SK-N-SH treated with all-trans-retinoic acid at 6 μM for 48 hours (cell line): ENCODE measurements around the gene CNNM3.
A peak's percentile ranks its signal among the peaks of the same experiment; 100 is the strongest.

ENCODE experiments used
- ATAC-seq: fragments of 200-7000 bp; cut with Tn5 transposase; 3 replicates; pipeline ENCODE4 v1.9.1; 2020; ENCODE audit warnings: mild to moderate bottlenecking, moderate library complexity
- ARNTL ChIP-seq: fragments of 450-650 bp; formaldehyde crosslinking; IDR thresholded peaks from 2 replicates; pipeline ENCODE4 v1.5.0; 2020; ENCODE audit warnings: low read depth, mild to moderate bottlenecking, moderate library complexity, borderline replicate concordance
- BACH2 ChIP-seq: fragments of 250-450 bp; sonication (Bioruptor Pico); IDR thresholded peaks from 2 replicates; pipeline ENCODE4 v1.9.0; 2021; ENCODE audit warnings: mild to moderate bottlenecking, borderline replicate concordance
- CSDC2 ChIP-seq: fragments of 250-450 bp; sonication (Bioruptor Pico); IDR thresholded peaks from 2 replicates; pipeline ENCODE4 v1.5.0; 2020; ENCODE audit warnings: mild to moderate bottlenecking, moderate library complexity
- ESRRG ChIP-seq: fragments of 250-450 bp; sonication (Bioruptor Pico); IDR thresholded peaks from 2 replicates; pipeline ENCODE4 v1.6.1; 2021; ENCODE audit warnings: mild to moderate bottlenecking
- GLIS3 ChIP-seq: fragments of 250-450 bp; sonication (Bioruptor Pico); IDR thresholded peaks from 2 replicates; pipeline ENCODE4 v1.5.0; 2020; ENCODE audit warnings: mild to moderate bottlenecking, moderate library complexity
- ISL1 ChIP-seq: fragments of 250-450 bp; sonication (Bioruptor Pico); IDR thresholded peaks from 2 replicates; pipeline ENCODE4 v2.1.2; 2022; ENCODE audit warnings: mild to moderate bottlenecking, moderate library complexity
- OSR1 ChIP-seq: fragments of 250-450 bp; sonication (Bioruptor Pico); IDR thresholded peaks from 2 replicates; pipeline ENCODE4 v1.8.0; 2022; ENCODE audit warnings: moderate library complexity, mild to moderate bottlenecking, inconsistent platforms
- PPARA ChIP-seq: fragments of 250-450 bp; sonication (Bioruptor Pico); IDR thresholded peaks from 2 replicates; pipeline ENCODE4 v1.5.0; 2020; ENCODE audit warnings: mild to moderate bottlenecking, borderline replicate concordance
- RARB ChIP-seq: fragments of 250-450 bp; sonication (Bioruptor Pico); IDR thresholded peaks from 2 replicates; pipeline ENCODE4 v1.8.0; 2021; ENCODE audit warnings: mild to moderate bottlenecking, moderate library complexity
- SNAI2 ChIP-seq: fragments of 250-450 bp; sonication (Bioruptor Pico); IDR thresholded peaks from 2 replicates; pipeline ENCODE4 v1.5.0; 2020; ENCODE audit warnings: mild to moderate bottlenecking, moderate library complexity
- TCF4 ChIP-seq: fragments of 250-450 bp; sonication (Bioruptor Pico); IDR thresholded peaks from 2 replicates; pipeline ENCODE4 v1.8.0; 2021; ENCODE audit warnings: mild to moderate bottlenecking, moderate library complexity, borderline replicate concordance
- TOX ChIP-seq: fragments of 250-450 bp; sonication (Bioruptor Pico); IDR thresholded peaks from 2 replicates; pipeline ENCODE4 v1.8.0; 2021; ENCODE audit warnings: mild to moderate bottlenecking, moderate library complexity, borderline replicate concordance
- ZC3H10 ChIP-seq: fragments of 250-450 bp; sonication (Bioruptor Pico); IDR thresholded peaks from 2 replicates; pipeline ENCODE4 v1.5.1; 2021; ENCODE audit warnings: mild to moderate bottlenecking, moderate library complexity
- ZFP30 ChIP-seq: fragments of 450-650 bp; formaldehyde crosslinking; IDR thresholded peaks from 2 replicates; pipeline ENCODE4 v1.5.0; 2022; ENCODE audit warnings: mild to moderate bottlenecking, moderate library complexity
- ZNF565 ChIP-seq: fragments of 450-650 bp; formaldehyde crosslinking; conservative IDR thresholded peaks from 2 replicates; pipeline ENCODE4 v1.5.0; 2020; ENCODE audit warnings: low read depth, mild to moderate bottlenecking, moderate library complexity
- ZNF70 ChIP-seq: fragments of 450-650 bp; formaldehyde crosslinking; IDR thresholded peaks from 2 replicates; pipeline ENCODE4 v1.5.0; 2020; ENCODE audit warnings: mild to moderate bottlenecking, moderate library complexity
- ZNF8 ChIP-seq: fragments of 450-650 bp; formaldehyde crosslinking; IDR thresholded peaks from 2 replicates; pipeline ENCODE4 v1.5.0; 2020; ENCODE audit warnings: mild to moderate bottlenecking, moderate library complexity
- TF ChIP-seq, protein P1 (sequence below): fragments of 250-450 bp; sonication (Bioruptor Pico); IDR thresholded peaks from 2 replicates; pipeline ENCODE4 v1.5.1; 2020; ENCODE audit warnings: low read depth, mild to moderate bottlenecking, moderate library complexity
- TF ChIP-seq, protein P2 (sequence below): fragments of 250-450 bp; sonication (Bioruptor Pico); IDR thresholded peaks from 2 replicates; pipeline ENCODE4 v1.8.0; 2021; ENCODE audit warnings: low read depth, mild to moderate bottlenecking, moderate library complexity, borderline replicate concordance
- TF ChIP-seq, protein P3 (sequence below): fragments of 250-450 bp; sonication (Bioruptor Pico); IDR thresholded peaks from 2 replicates; pipeline ENCODE4 v1.5.0; 2020; ENCODE audit warnings: mild to moderate bottlenecking, moderate library complexity
- TF ChIP-seq, protein P4 (sequence below): fragments of 250-450 bp; sonication (Bioruptor Pico); IDR thresholded peaks from 2 replicates; pipeline ENCODE4 v1.5.1; 2021; ENCODE audit warnings: mild to moderate bottlenecking, moderate library complexity
- TF ChIP-seq, protein P5 (sequence below): fragments of 250-450 bp; sonication (Bioruptor Pico); IDR thresholded peaks from 2 replicates; pipeline ENCODE4 v1.8.0; 2020; ENCODE audit warnings: mild to moderate bottlenecking, moderate library complexity, borderline replicate concordance

The CNNM3 gene

DNA sequence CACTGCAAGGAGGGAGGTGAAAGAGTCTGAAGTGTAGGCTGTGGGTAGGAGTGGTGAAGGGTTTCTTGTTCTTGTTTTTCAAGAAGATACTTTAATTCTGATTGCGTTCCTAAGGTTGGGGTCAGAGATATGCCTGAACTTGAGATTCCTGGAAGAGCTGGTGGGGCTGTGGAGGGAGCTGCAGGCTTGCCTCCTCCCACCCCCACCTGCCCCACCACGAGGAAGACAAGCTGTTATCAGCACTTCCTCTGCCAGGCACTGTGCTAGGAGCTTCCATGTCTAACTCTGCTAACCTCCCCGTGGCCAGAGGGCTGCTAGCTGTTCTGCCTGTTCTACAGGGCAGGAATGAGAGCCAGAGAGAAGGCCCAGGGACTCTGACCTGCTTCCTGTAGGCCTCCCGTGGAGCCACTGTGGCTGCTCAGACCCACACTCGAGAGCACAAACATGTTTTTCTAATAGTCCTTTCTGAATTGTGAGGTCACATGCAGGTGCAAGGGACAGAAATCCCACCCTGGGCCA lies 14.0 kb downstream of the CNNM3 start:
- ATAC-seq = no peak
- TF ChIP-seq, protein P1, sequence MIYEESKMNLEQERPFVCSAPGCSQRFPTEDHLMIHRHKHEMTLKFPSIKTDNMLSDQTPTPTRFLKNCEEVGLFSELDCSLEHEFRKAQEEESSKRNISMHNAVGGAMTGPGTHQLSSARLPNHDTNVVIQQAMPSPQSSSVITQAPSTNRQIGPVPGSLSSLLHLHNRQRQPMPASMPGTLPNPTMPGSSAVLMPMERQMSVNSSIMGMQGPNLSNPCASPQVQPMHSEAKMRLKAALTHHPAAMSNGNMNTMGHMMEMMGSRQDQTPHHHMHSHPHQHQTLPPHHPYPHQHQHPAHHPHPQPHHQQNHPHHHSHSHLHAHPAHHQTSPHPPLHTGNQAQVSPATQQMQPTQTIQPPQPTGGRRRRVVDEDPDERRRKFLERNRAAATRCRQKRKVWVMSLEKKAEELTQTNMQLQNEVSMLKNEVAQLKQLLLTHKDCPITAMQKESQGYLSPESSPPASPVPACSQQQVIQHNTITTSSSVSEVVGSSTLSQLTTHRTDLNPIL (CRISPR knock-in tag) = no peak
- TF ChIP-seq ARNTL (CRISPR knock-in tag) (no peak), ZNF8 (CRISPR knock-in tag) (no peak), RARB (CRISPR knock-in tag) (no peak), BACH2 (CRISPR knock-in tag) (no peak)

DNA sequence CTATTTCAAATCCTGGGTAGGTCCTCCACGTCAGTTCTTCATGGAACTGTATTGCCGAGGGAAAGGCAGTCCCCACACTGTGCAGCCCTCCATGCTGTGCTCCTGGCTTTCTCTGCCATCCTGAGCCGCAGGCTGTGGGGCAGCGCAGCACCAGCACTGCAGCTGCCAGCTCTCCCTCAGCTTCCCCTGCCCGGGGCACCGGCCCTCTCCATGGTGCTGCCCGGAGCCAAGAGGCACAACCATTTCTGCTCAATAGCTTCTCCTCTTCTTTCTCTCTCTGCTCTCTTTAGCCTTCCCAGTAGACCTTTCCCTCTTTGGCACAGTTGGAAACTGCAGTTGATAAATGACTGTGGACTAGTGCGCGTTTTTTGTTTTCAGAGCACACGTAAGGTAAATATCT lies 15.6 kb downstream of the CNNM3 start:
- TF ChIP-seq ZC3H10 (CRISPR knock-in tag) (no peak), ESRRG (CRISPR knock-in tag) (no peak), TOX (CRISPR knock-in tag) (no peak)
- TF ChIP-seq, protein P1 (CRISPR knock-in tag) = no peak

DNA sequence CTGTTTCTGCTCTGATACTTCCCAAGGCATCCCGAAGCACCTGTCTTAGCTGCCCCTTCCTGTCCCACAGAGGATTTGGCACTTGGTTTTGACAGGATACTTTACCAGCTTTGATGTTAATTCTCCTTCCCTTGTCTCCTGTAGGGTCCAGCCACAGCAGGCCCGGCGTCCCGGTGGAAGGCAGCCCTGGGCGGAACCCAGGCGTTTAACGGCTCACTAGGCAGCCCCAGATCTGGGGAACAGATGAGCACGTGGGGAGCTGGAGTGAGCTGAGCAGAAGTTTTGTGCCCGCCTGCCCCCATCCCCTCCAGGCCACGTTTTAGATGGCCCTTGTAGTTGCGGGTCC lies 16.3 kb downstream of the CNNM3 start:
- no peak for TF ChIP-seq ARNTL (CRISPR knock-in tag)
- TF ChIP-seq PPARA (CRISPR knock-in tag) = no peak
- no peak for TF ChIP-seq ZNF70 (CRISPR knock-in tag)
- TF ChIP-seq, protein P2, sequence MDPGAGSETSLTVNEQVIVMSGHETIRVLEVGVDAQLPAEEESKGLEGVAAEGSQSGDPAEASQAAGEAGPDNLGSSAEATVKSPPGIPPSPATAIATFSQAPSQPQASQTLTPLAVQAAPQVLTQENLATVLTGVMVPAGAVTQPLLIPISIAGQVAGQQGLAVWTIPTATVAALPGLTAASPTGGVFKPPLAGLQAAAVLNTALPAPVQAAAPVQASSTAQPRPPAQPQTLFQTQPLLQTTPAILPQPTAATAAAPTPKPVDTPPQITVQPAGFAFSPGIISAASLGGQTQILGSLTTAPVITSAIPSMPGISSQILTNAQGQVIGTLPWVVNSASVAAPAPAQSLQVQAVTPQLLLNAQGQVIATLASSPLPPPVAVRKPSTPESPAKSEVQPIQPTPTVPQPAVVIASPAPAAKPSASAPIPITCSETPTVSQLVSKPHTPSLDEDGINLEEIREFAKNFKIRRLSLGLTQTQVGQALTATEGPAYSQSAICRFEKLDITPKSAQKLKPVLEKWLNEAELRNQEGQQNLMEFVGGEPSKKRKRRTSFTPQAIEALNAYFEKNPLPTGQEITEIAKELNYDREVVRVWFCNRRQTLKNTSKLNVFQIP (CRISPR knock-in tag) = no peak
- TF ChIP-seq ISL1 (CRISPR knock-in tag) = no peak
- no peak for TF ChIP-seq RARB (CRISPR knock-in tag)
- TF ChIP-seq, protein P3, sequence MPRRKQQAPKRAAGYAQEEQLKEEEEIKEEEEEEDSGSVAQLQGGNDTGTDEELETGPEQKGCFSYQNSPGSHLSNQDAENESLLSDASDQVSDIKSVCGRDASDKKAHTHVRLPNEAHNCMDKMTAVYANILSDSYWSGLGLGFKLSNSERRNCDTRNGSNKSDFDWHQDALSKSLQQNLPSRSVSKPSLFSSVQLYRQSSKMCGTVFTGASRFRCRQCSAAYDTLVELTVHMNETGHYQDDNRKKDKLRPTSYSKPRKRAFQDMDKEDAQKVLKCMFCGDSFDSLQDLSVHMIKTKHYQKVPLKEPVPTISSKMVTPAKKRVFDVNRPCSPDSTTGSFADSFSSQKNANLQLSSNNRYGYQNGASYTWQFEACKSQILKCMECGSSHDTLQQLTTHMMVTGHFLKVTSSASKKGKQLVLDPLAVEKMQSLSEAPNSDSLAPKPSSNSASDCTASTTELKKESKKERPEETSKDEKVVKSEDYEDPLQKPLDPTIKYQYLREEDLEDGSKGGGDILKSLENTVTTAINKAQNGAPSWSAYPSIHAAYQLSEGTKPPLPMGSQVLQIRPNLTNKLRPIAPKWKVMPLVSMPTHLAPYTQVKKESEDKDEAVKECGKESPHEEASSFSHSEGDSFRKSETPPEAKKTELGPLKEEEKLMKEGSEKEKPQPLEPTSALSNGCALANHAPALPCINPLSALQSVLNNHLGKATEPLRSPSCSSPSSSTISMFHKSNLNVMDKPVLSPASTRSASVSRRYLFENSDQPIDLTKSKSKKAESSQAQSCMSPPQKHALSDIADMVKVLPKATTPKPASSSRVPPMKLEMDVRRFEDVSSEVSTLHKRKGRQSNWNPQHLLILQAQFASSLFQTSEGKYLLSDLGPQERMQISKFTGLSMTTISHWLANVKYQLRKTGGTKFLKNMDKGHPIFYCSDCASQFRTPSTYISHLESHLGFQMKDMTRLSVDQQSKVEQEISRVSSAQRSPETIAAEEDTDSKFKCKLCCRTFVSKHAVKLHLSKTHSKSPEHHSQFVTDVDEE (CRISPR knock-in tag) = no peak
- no peak for TF ChIP-seq ZFP30 (CRISPR knock-in tag)
- TF ChIP-seq, protein P4, sequence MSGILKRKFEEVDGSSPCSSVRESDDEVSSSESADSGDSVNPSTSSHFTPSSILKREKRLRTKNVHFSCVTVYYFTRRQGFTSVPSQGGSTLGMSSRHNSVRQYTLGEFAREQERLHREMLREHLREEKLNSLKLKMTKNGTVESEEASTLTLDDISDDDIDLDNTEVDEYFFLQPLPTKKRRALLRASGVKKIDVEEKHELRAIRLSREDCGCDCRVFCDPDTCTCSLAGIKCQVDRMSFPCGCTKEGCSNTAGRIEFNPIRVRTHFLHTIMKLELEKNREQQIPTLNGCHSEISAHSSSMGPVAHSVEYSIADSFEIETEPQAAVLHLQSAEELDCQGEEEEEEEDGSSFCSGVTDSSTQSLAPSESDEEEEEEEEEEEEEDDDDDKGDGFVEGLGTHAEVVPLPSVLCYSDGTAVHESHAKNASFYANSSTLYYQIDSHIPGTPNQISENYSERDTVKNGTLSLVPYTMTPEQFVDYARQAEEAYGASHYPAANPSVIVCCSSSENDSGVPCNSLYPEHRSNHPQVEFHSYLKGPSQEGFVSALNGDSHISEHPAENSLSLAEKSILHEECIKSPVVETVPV (CRISPR knock-in tag) = no peak
- no peak for TF ChIP-seq ZC3H10 (CRISPR knock-in tag)
- TF ChIP-seq OSR1 (CRISPR knock-in tag) = no peak
- TF ChIP-seq ESRRG (CRISPR knock-in tag) = no peak
- no peak for TF ChIP-seq SNAI2
- TF ChIP-seq ZNF565 (CRISPR knock-in tag) = no peak
- TF ChIP-seq GLIS3 = no peak
- no peak; the same call in 2 of the 3 replicates for ATAC-seq

More for the DNA sequence above, 15.6 kb downstream of the CNNM3 start:
- ATAC-seq = peak; percentile 54

DNA sequence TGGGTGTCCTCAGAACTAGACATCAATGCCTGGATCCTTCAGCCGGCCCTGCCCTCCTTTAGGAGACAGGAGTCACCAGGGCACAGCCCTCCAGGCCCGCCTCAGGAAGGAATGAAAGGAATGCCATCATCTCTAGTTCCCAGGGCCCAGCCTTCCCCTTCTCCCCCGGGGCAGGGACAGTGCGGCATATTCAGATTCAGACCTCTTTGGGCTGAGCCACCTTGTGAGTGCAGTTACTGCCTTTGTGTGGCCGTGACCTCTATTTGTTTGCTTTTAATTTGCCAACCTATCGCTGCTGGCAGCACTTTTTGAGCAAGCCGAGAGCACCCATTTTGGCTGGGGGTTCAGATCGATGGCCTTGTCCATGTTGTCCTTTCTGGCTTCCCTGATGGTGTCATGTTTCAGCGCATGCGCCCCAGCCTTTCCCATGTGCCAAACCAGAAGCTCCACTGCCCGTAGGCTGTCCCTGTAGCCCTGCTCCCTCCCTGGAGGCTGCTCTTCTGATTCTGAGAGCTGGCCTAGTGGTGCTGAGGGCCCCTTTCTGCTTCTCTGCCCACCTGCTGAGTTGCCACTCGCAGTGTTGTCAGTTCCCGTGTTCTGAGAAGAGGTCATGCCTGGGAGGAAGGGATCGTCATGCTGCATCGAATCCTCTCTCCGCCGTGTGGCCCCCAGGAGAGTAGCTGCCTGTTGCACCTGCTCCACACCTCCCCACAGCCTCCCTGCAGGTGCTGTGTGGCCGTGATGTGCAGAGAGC lies 16.9 kb downstream of the CNNM3 start:
- ATAC-seq = peak; percentile 56
- TF ChIP-seq, protein P2 (CRISPR knock-in tag) = no peak
- TF ChIP-seq ZC3H10 (CRISPR knock-in tag) (no peak), ISL1 (CRISPR knock-in tag) (no peak), ZNF70 (CRISPR knock-in tag) (no peak), SNAI2 (no peak), CSDC2 (CRISPR knock-in tag) (no peak), PPARA (CRISPR knock-in tag) (no peak), TCF4 (CRISPR knock-in tag) (no peak), ARNTL (CRISPR knock-in tag) (no peak), ZNF8 (CRISPR knock-in tag) (no peak)
- TF ChIP-seq, protein P5, sequence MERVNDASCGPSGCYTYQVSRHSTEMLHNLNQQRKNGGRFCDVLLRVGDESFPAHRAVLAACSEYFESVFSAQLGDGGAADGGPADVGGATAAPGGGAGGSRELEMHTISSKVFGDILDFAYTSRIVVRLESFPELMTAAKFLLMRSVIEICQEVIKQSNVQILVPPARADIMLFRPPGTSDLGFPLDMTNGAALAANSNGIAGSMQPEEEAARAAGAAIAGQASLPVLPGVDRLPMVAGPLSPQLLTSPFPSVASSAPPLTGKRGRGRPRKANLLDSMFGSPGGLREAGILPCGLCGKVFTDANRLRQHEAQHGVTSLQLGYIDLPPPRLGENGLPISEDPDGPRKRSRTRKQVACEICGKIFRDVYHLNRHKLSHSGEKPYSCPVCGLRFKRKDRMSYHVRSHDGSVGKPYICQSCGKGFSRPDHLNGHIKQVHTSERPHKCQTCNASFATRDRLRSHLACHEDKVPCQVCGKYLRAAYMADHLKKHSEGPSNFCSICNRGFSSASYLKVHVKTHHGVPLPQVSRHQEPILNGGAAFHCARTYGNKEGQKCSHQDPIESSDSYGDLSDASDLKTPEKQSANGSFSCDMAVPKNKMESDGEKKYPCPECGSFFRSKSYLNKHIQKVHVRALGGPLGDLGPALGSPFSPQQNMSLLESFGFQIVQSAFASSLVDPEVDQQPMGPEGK = no peak
